Measurements from ENCODE around the gene LRRN2.

LRRN2 gene

GRCh38 chr1:204685236-204686006 is at the start of gene LRRN2:
Gene LRRN2 (minus strand): TSS chr1:204685738. CDS start chr1:204619992, 65,746 bp downstream.
- Histone ChIP-seq H3K27me3 (peaks cover 71% of the 10 kb centered on the region), H3K4me3 (ENCODE audit: low read depth in 1 of 2, low read length in 1 of 2) (no peak within 1 kb of the TSS), H3K27ac (no peak within 1 kb of the TSS), H3K4me1 (ENCODE audit: control insufficient read depth in 1 of 2, insufficient read depth in 1 of 2, low read depth in 1 of 2, low read length in 1 of 2) (no peaks in the 10 kb centered on the region), H3K9me3 (no peaks in the 10 kb centered on the region), H3K36me3 (no peaks in the 10 kb centered on the region)
- no peak for TF ChIP-seq CTCF (IDR thresholded peaks at IDR 0.05)

GRCh38 chr1:204735042-204735441 is 49.5 kb upstream of the LRRN2 start:
- H3K4me1 ChIP-seq (ENCODE audit: control insufficient read depth in 1 of 2, insufficient read depth in 1 of 2, low read depth in 1 of 2, low read length in 1 of 2), result no peaks in the 10 kb centered on the region
- H3K36me3 ChIP-seq, result no peaks in the 10 kb centered on the region
- H3K27me3 ChIP-seq, result peaks cover 72% of the 10 kb centered on the region
- TF ChIP-seq CTCF (IDR thresholded peaks at IDR 0.05), result no peak
- no peak overlapping the region for H3K4me3 ChIP-seq (ENCODE audit: low read depth in 1 of 2, low read length in 1 of 2)
- no peaks in the 10 kb centered on the region for H3K9me3 ChIP-seq
- H3K27ac ChIP-seq, result no peak overlapping the region

- Histone ChIP-seq H3K27ac (no peak overlapping the region), H3K27me3 (peaks cover 64% of the 10 kb centered on the region), H3K9me3 (no peaks in the 10 kb centered on the region), H3K4me1 (ENCODE audit: control insufficient read depth in 1 of 2, insufficient read depth in 1 of 2, low read depth in 1 of 2, low read length in 1 of 2) (no peaks in the 10 kb centered on the region), H3K4me3 (ENCODE audit: low read depth in 1 of 2, low read length in 1 of 2) (no peak overlapping the region), H3K36me3 (no peaks in the 10 kb centered on the region)
- no peak for TF ChIP-seq CTCF (IDR thresholded peaks at IDR 0.05)
Measured at GRCh38 chr1:204733869-204734596, 48.5 kb upstream of the LRRN2 start.

- Histone ChIP-seq H3K9me3 (no peaks in the 10 kb centered on the region), H3K27ac (no peak overlapping the region), H3K27me3 (peaks cover 64% of the 10 kb centered on the region), H3K4me3 (ENCODE audit: low read depth in 1 of 2, low read length in 1 of 2) (no peak overlapping the region), H3K4me1 (ENCODE audit: control insufficient read depth in 1 of 2, insufficient read depth in 1 of 2, low read depth in 1 of 2, low read length in 1 of 2) (no peaks in the 10 kb centered on the region), H3K36me3 (no peaks in the 10 kb centered on the region)
- no peak for TF ChIP-seq CTCF (IDR thresholded peaks at IDR 0.05)
Measured at GRCh38 chr1:204733289-204733688, 47.8 kb upstream of the LRRN2 start.

GRCh38 chr1:204731985-204732575 is 46.5 kb upstream of the LRRN2 start:
- H3K9me3 ChIP-seq, result no peaks in the 10 kb centered on the region
- H3K27ac ChIP-seq, result no peak overlapping the region
- no peaks in the 10 kb centered on the region for H3K36me3 ChIP-seq
- peaks cover 54% of the 10 kb centered on the region for H3K27me3 ChIP-seq
- H3K4me1 ChIP-seq (ENCODE audit: control insufficient read depth in 1 of 2, insufficient read depth in 1 of 2, low read depth in 1 of 2, low read length in 1 of 2), result no peaks in the 10 kb centered on the region
- H3K4me3 ChIP-seq (ENCODE audit: low read depth in 1 of 2, low read length in 1 of 2), result no peak overlapping the region
- no peak for TF ChIP-seq CTCF (IDR thresholded peaks at IDR 0.05)
